ENCODE results near the gene XRCC5.

- no peak for TF ChIP-seq CTCF (IDR thresholded peaks at IDR 0.05)
- no peak for TF ChIP-seq POLR2A (IDR thresholded peaks at IDR 0.05)
These were observed 105.6 kb downstream of the XRCC5 start for GRCh38 chr2:216214768-216215167.
